PFSK-1 (cell line): Measurements from ENCODE around the gene IL1RAP.

Source experiments
- FOXP2 ChIP-seq: optimal IDR thresholded peaks from 2 replicates; pipeline ENCODE3; 2011; ENCODE audit warnings: borderline replicate concordance, control low read depth, inconsistent platforms; ENCODE audit not compliant: insufficient read depth; ENCODE audit errors: extremely low read length, extremely low read depth
- POLR2AphosphoS5 ChIP-seq: IDR thresholded peaks from 2 replicates; pipeline ENCODE4 v1.6.1; 2012; ENCODE audit warnings: low read depth, mild to moderate bottlenecking, control low read depth, low read length, moderate library complexity
- SIN3A ChIP-seq: IDR thresholded peaks from 2 replicates; pipeline ENCODE4 v1.6.1; 2012; ENCODE audit warnings: mild to moderate bottlenecking, low read length, moderate library complexity, borderline replicate concordance; ENCODE audit not compliant: insufficient read depth
- TAF1 ChIP-seq: IDR thresholded peaks from 2 replicates; pipeline ENCODE4 v1.6.1; 2012; ENCODE audit warnings: low read length, control low read depth, borderline replicate concordance; ENCODE audit not compliant: insufficient read depth
- TF ChIP-seq, protein P1 (sequence below), 2 experiments: IDR thresholded peaks; 2 replicates each; pipeline versions ENCODE4 v1.6.1 to v1.8.0; 2011 to 2012; ENCODE audit warnings: low read depth in 2 of 2, low read length in 2 of 2, control low read depth in 1 of 2, inconsistent platforms in 1 of 2, mild to moderate bottlenecking in 1 of 2, moderate library complexity in 1 of 2; ENCODE audit not compliant: insufficient read depth in 1 of 2

IL1RAP gene

GRCh38 chr3:190494907-190495306, 19.0 kb upstream of the IL1RAP start:
- TF ChIP-seq SIN3A, result no peak
- TF ChIP-seq, protein P1, sequence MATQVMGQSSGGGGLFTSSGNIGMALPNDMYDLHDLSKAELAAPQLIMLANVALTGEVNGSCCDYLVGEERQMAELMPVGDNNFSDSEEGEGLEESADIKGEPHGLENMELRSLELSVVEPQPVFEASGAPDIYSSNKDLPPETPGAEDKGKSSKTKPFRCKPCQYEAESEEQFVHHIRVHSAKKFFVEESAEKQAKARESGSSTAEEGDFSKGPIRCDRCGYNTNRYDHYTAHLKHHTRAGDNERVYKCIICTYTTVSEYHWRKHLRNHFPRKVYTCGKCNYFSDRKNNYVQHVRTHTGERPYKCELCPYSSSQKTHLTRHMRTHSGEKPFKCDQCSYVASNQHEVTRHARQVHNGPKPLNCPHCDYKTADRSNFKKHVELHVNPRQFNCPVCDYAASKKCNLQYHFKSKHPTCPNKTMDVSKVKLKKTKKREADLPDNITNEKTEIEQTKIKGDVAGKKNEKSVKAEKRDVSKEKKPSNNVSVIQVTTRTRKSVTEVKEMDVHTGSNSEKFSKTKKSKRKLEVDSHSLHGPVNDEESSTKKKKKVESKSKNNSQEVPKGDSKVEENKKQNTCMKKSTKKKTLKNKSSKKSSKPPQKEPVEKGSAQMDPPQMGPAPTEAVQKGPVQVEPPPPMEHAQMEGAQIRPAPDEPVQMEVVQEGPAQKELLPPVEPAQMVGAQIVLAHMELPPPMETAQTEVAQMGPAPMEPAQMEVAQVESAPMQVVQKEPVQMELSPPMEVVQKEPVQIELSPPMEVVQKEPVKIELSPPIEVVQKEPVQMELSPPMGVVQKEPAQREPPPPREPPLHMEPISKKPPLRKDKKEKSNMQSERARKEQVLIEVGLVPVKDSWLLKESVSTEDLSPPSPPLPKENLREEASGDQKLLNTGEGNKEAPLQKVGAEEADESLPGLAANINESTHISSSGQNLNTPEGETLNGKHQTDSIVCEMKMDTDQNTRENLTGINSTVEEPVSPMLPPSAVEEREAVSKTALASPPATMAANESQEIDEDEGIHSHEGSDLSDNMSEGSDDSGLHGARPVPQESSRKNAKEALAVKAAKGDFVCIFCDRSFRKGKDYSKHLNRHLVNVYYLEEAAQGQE (IDR thresholded peaks at IDR 0.05; ENCODE audit: insufficient read depth in 1 of 2, low read depth in 2 of 2, low read length in 2 of 2), result no peak

- TF ChIP-seq POLR2AphosphoS5, result no peak
Measured at GRCh38 chr3:190495354-190495753, 18.5 kb upstream of the IL1RAP start.

GRCh38 chr3:190495796-190496195, 18.1 kb upstream of the IL1RAP start:
- TF ChIP-seq POLR2AphosphoS5, result no peak
- TF ChIP-seq, protein P1 (IDR thresholded peaks at IDR 0.05; ENCODE audit: insufficient read depth in 1 of 2, low read depth in 2 of 2, low read length in 2 of 2), result no peak
- TF ChIP-seq SIN3A, result no peak
- TF ChIP-seq TAF1, result no peak
- TF ChIP-seq FOXP2, result no peak

GRCh38 chr3:190496859-190497258, 17.0 kb upstream of the IL1RAP start:
- no peak for TF ChIP-seq FOXP2
- no peak for TF ChIP-seq TAF1
- no peak for TF ChIP-seq POLR2AphosphoS5
- no peak for TF ChIP-seq SIN3A
- TF ChIP-seq, protein P1 (IDR thresholded peaks at IDR 0.05; ENCODE audit: insufficient read depth in 1 of 2, low read depth in 2 of 2, low read length in 2 of 2), result no peak

GRCh38 chr3:190497811-190498210, 16.1 kb upstream of the IL1RAP start:
- TF ChIP-seq POLR2AphosphoS5 (no peak), SIN3A (no peak), TAF1 (no peak), FOXP2 (no peak)
- TF ChIP-seq, protein P1 (IDR thresholded peaks at IDR 0.05; ENCODE audit: insufficient read depth in 1 of 2, low read depth in 2 of 2, low read length in 2 of 2), result no peak

DNA sequence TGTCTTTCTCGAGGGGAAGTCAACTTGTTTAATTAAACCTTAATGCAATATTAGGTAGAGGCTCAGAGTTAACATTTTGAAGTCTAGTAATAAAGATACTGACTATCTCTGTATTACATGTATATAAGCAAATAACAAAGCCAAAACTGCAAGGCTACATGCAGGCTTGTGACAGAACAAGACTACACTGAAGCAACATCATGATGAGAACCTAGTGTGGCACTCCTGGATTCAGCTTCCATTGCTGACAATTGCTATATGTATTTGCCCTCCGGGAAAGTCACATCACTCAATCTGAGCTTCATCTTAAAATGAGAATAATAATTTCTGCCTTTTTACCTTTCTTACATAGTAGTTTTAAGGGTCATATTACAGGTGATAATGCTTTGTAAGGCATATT, 15.6 kb upstream of the IL1RAP start:
- TF ChIP-seq SIN3A (no peak), FOXP2 (no peak), POLR2AphosphoS5 (no peak), TAF1 (no peak)
- TF ChIP-seq, protein P1 (IDR thresholded peaks at IDR 0.05; ENCODE audit: insufficient read depth in 1 of 2, low read depth in 2 of 2, low read length in 2 of 2), result no peak
